ENCODE data around the gene SARNP. TPM values are rescaled to one million over a fixed set of nuclear protein-coding genes. Genes with fewer than 3 reads are reported as not detected.
A peak's percentile ranks its signal among the peaks of the same experiment; 100 is the strongest.

SARNP gene, protein sequence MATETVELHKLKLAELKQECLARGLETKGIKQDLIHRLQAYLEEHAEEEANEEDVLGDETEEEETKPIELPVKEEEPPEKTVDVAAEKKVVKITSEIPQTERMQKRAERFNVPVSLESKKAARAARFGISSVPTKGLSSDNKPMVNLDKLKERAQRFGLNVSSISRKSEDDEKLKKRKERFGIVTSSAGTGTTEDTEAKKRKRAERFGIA
- total RNA-seq (2011; cell fraction: chromatin; rRNA removed; ENCODE audit: low replicate concordance): 60.9 and 133 TPM in 2 replicates
- 37.2 and 42.0 TPM in 2 replicates for total RNA-seq (2011; cell fraction: nucleolus; rRNA removed)
- 64.7 and 91.5 TPM in 2 replicates for total RNA-seq (2011; cell fraction: nucleoplasm; rRNA removed)
- 111 and 202 TPM in 2 replicates for total RNA-seq (2014; rRNA removed)
- total RNA-seq (2014; rRNA removed; fragmentation: Illumina TruSeq; extraction: Trizol): 174 and 193 TPM in 2 replicates
- 147 and 154 TPM in 2 replicates for total RNA-seq (2015; rRNA removed; fragmentation: Illumina TruSeq; extraction: Trizol)
- total RNA-seq (2021): 70.1 and 77.8 TPM in 2 replicates
- polyA plus RNA-seq (2011; rRNA removed): 156 and 174 TPM in 2 replicates
- polyA plus RNA-seq (2011; cell fraction: cytosol; rRNA removed): 43.4 and 112 TPM in 2 replicates
- polyA plus RNA-seq (2011; cell fraction: nucleus; rRNA removed): 37.7 and 65.4 TPM in 2 replicates
- 99.8 and 146 TPM in 2 replicates for polyA plus RNA-seq (2012)
- 198 and 206 TPM in 2 replicates for polyA plus RNA-seq (2014; fragmentation: Illumina TruSeq; extraction: Trizol)
- 100 to 1,000 TPM; 342 to 400 TPM for polyA plus RNA-seq (2014; fragmentation: Nextera tagmentation; extraction: Ambion mirVana)
- polyA plus RNA-seq (2014; rRNA removed): 212 and 228 TPM in 2 replicates
- polyA minus RNA-seq (2011; rRNA and poly(A)+ RNA removed): 80.6 and 102 TPM in 2 replicates
- 16.2 and 17.3 TPM in 2 replicates for polyA minus RNA-seq (2011; cell fraction: cytosol; rRNA and poly(A)+ RNA removed)
- 18.3 and 38.1 TPM in 2 replicates for polyA minus RNA-seq (2011; cell fraction: nucleus; rRNA and poly(A)+ RNA removed)
- Bru-seq, nascent RNA: percentile 94 among the genes with signal in this experiment
- percentile 95 among the genes with signal in this experiment for BruChase-seq, experiment 1, labeled RNA remaining after a 2-hour chase
- BruChase-seq, experiment 2, labeled RNA remaining after a 6-hour chase: percentile 95 among the genes with signal in this experiment
- long read RNA-seq, experiment 1, transcript SARNP-201 (11 exons, 926 nt): major isoform, 131 of 158 reads
- long read RNA-seq, experiment 1, partial matches to known transcripts: 2 of 158 reads
- long read RNA-seq, experiment 1, other reads (novel, unspliced or antisense): 18 of 158 reads
- long read RNA-seq, experiment 2, transcript SARNP-201 (11 exons, 926 nt): major isoform, 34 of 60 reads
- long read RNA-seq, experiment 2, partial matches to known transcripts: 9 of 60 reads
- long read RNA-seq, experiment 2, other reads (novel, unspliced or antisense): 15 of 60 reads
- long read RNA-seq, experiment 3, transcript SARNP-201 (11 exons, 926 nt): major isoform, 66 of 88 reads
- long read RNA-seq, experiment 3, partial matches to known transcripts: 3 of 88 reads
- long read RNA-seq, experiment 3, other reads (novel, unspliced or antisense): 15 of 88 reads

DNA sequence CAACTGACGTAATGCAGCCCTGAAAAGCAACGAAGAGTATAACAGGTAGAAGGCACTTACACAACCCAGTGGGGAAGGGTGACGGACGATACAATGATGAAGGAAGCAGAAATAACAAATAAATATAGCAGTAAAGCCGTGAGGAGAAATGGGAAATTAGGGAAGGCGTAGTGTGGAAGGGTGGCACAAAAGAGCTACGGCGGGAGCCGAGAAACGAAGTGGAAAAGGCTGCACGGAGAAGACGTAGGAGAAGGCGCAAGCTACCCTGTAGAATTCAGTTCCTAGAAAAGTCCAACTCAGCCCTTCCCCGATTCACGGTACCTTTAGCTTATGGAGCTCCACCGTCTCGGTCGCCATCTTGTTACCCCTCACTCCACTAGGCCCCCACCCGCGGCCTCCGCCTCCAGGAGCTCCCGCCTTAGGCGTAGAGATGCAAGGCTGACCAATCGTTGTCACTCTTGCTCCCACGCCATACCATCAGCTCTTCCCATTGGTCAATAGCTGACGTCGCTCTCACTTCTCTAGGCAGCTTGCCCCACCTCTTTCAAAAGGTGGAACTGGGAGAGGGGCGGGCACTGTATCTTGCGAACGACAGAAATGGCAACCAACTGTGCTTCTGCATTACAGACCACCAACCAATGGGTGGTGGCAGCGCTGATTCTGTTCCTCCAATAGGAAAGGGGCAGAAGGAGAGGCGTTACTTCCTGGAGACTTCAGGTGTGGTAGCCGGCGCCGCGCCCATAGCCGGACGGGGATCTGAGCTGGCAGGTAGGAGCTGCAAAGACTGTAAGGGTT lies at the start of gene SARNP, which contains the start of gene ORMDL2:
SARNP (minus strand) TSS at position 380 of the 795 bp plus-strand sequence; CDS start at position 357, 23 bp downstream.
ORMDL2 (plus strand) TSS at position 697 of the 795 bp plus-strand sequence. CDS start 959 bp downstream, outside the sequence.
- H4K20me1 ChIP-seq (replicated peaks; ENCODE audit: control insufficient read depth, insufficient read depth, low read length): peaks cover 8% of the 10 kb centered on the region
- DNase-seq (ENCODE audit: extremely low read depth in 1 of 4, low spot score in 3 of 4) (peak; percentile 98 to 99 (median 98)), FAIRE-seq (peak; percentile 100), ATAC-seq (peak; percentile 98)
- POLR2A ChIA-PET: interaction anchor here (0.5 to 5.5 kb wide), 23 partner anchors 9 to 1536 kb away, joined by 3 to 64 read pairs (median 4); partner anchors contain the start of genes DNAJC14, PYM1, RAB5B and SUOX
- H3K9me1 ChIP-seq (ENCODE audit: control insufficient read depth, insufficient read depth, low read length): no peaks in the 10 kb centered on the region
- H3K4me1 ChIP-seq (replicated peaks in 1 of 2; ENCODE audit: control insufficient read depth in 2 of 2, insufficient read depth in 2 of 2, low read length in 2 of 2): peaks cover 3 to 8% of the 10 kb centered on the region in 2 experiments; a peak in 4 of 5 replicates
- H3K27ac ChIP-seq (ENCODE audit: extremely low read depth, low read depth, low read length): peak within 1 kb of the TSS; percentile 93
- no peaks in the 10 kb centered on the region for H3K9me3 ChIP-seq (replicated peaks; ENCODE audit: control insufficient read depth, insufficient read depth, low read depth, low read length)
- H2AFZ ChIP-seq (ENCODE audit: low read depth, low read length): peak within 1 kb of the TSS; percentile 89
- no peaks in the 10 kb centered on the region for H3K27me3 ChIP-seq (ENCODE audit: control insufficient read depth in 2 of 2, insufficient read depth in 2 of 2, low read length in 2 of 2)
- H3K9ac ChIP-seq (ENCODE audit: insufficient read depth in 1 of 2, low read depth in 2 of 2, low read length in 2 of 2): peak within 1 kb of the TSS; percentile 92 to 98
- CTCF ChIA-PET (ENCODE audit: low intra/inter-chr PET ratio): no interaction called here
- peaks cover 71% of the 10 kb centered on the region for H3K36me3 ChIP-seq (ENCODE audit: control insufficient read depth, insufficient read depth, low read length)
- in situ Hi-C loops (cut with MboI): loop anchor here (10.0 kb wide), 1 partner anchor 207 kb away; the partner anchor contains the start of gene IKZF4
- H3K4me2 ChIP-seq (ENCODE audit: insufficient read depth, low read length): peak within 1 kb of the TSS; percentile 97
- intact Hi-C loops (cut with micrococcal nuclease): loop anchor here (2.0 kb wide), 1 partner anchor 109 kb away; the partner anchor contains the start of gene PYM1
- H3K4me3 ChIP-seq: peak within 1 kb of the TSS; percentile 65
- H3K79me2 ChIP-seq (ENCODE audit: control insufficient read depth, insufficient read depth, low read length): peaks cover 74% of the 10 kb centered on the region
- BruUV-seq (replicated peaks): no TSS peak
- under 1% methylated on average over 38 of the region's 38 CpGs for WGBS (ENCODE audit: insufficient coverage, low coverage, missing lambda C conversion rate)
- no peak for TF ChIP-seq RBM15 (IDR thresholded peaks at IDR 0.05; ENCODE audit: insufficient read depth, low read length)
- TF ChIP-seq FOXJ3 (CRISPR knock-in tag; IDR thresholded peaks at IDR 0.05): no peak
- no peak for TF ChIP-seq POLR2AphosphoS2 (IDR thresholded peaks at IDR 0.05; ENCODE audit: low read length)
- TF ChIP-seq, protein P1, sequence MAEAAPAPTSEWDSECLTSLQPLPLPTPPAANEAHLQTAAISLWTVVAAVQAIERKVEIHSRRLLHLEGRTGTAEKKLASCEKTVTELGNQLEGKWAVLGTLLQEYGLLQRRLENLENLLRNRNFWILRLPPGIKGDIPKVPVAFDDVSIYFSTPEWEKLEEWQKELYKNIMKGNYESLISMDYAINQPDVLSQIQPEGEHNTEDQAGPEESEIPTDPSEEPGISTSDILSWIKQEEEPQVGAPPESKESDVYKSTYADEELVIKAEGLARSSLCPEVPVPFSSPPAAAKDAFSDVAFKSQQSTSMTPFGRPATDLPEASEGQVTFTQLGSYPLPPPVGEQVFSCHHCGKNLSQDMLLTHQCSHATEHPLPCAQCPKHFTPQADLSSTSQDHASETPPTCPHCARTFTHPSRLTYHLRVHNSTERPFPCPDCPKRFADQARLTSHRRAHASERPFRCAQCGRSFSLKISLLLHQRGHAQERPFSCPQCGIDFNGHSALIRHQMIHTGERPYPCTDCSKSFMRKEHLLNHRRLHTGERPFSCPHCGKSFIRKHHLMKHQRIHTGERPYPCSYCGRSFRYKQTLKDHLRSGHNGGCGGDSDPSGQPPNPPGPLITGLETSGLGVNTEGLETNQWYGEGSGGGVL (CRISPR knock-in tag; IDR thresholded peaks at IDR 0.05): no peak
- no peak for TF ChIP-seq NFATC3 (IDR thresholded peaks at IDR 0.05)
- no peak for TF ChIP-seq CCAR2 (IDR thresholded peaks at IDR 0.05; ENCODE audit: low read depth, low read length)
- no peak for TF ChIP-seq MYBL2 (IDR thresholded peaks at IDR 0.05; ENCODE audit: low read depth)
- no peak for TF ChIP-seq MYBL2 (CRISPR knock-in tag; IDR thresholded peaks at IDR 0.05; ENCODE audit: borderline replicate concordance)
- TF ChIP-seq TAF9B (IDR thresholded peaks at IDR 0.05; ENCODE audit: partially characterized antibody): peak; percentile 93
- TF ChIP-seq CBX5 (IDR thresholded peaks at IDR 0.05; ENCODE audit: borderline replicate concordance, low read depth): no peak
- no peak for TF ChIP-seq SIX5 (IDR thresholded peaks at IDR 0.05; ENCODE audit: borderline replicate concordance in 1 of 2, insufficient read depth in 1 of 2, low read depth in 1 of 2, low read length in 2 of 2)
- peak; percentile 73 for TF ChIP-seq SAP30 (IDR thresholded peaks at IDR 0.05; ENCODE audit: borderline replicate concordance, insufficient read depth, low read depth, low read length, poor library complexity, severe bottlenecking)
- TF ChIP-seq HDAC1 (IDR thresholded peaks at IDR 0.05): peak in 1 of 2 experiments; percentile 87; a peak in 2 of 4 replicates

All from K562 (cell line).